HepG2 (cell line): ENCODE results near the gene DCP1B. TPM values are rescaled to one million over a fixed set of nuclear protein-coding genes. Genes with fewer than 3 reads are reported as not detected.

Experiments used
- ATAC-seq: fragments of 200-7000 bp; cut with Tn5 transposase; 3 replicates; pipeline ENCODE4 v1.9.1; 2020; ENCODE audit warnings: mild to moderate bottlenecking, moderate library complexity
- BruUV-seq: library from RNA; stranded (reverse); fragments of 400-500 nt; replicated peaks from 2 replicates; lab custom pipeline; 2021; lab: Mats Ljungman, UMichigan
- CTCF ChIA-PET: fragments of 300-600 bp; formaldehyde crosslinking; extraction: SDS; loops from one replicate; lab custom pipeline; 2021; ENCODE audit warnings: low total read pairs, inconsistent platforms, low intra/inter-chr PET ratio; lab: Yijun Ruan, JAX
- POLR2A ChIA-PET: fragments of 350-600 bp; sonication (Branson Sonifier 250); formaldehyde crosslinking; loops from one replicate; lab custom pipeline; 2020; ENCODE audit warnings: antibody characterized with exemption, inconsistent platforms; lab: Yijun Ruan, JAX
- DNase-seq: peaks from one replicate; pipeline ENCODE4 v3.0.0-alpha.2; 2015; ENCODE audit warnings: low spot score
- FAIRE-seq: peaks from 3 replicates; lab custom pipeline; 2011; peaks lifted over from hg19 to GRCh38; lab: Jason Lieb, UNC
- H2AFZ ChIP-seq: one replicate; pipeline ENCODE4 v1.6.1; 2011; ENCODE audit warnings: low read length, inconsistent platforms
- H3K27ac ChIP-seq: fragments of 300-600 bp; 3 replicates; pipeline ENCODE4 v1.8.0; 2011; ENCODE audit warnings: mixed run types, mild to moderate bottlenecking, mixed read lengths, low read length, inconsistent platforms; ENCODE audit not compliant: insufficient read depth; ENCODE audit errors: extremely low read length
- H3K27me3 ChIP-seq, 2 experiments: fragments of 200-600 bp in 1 of 2; 2 replicates in 1 of 2; 3 replicates in 1 of 2; pipeline versions ENCODE4 v1.6.0 to v1.8.0; 2011; ENCODE audit warnings: low read length in 2 of 2, mild to moderate bottlenecking in 2 of 2, moderate library complexity in 2 of 2, inconsistent platforms in 1 of 2; ENCODE audit not compliant: insufficient read depth in 2 of 2, control insufficient read depth in 1 of 2
- H3K36me3 ChIP-seq, 2 experiments: fragments of 200-600 bp in 1 of 2; replicated peaks in 1 of 2; 2 replicates in 1 of 2; 3 replicates in 1 of 2; pipeline versions ENCODE4 v1.5.1 to v1.8.0; 2011; ENCODE audit warnings: low read length in 2 of 2, inconsistent platforms in 1 of 2; ENCODE audit not compliant: insufficient read depth in 2 of 2, control insufficient read depth in 1 of 2
- H3K4me1 ChIP-seq: 2 replicates; pipeline ENCODE4 v1.5.1; 2012; ENCODE audit warnings: low read length, inconsistent platforms; ENCODE audit not compliant: insufficient read depth
- H3K4me2 ChIP-seq: 2 replicates; pipeline ENCODE4 v1.6.0; 2011; ENCODE audit warnings: low read depth, low read length, inconsistent platforms
- H3K4me3 ChIP-seq, 3 experiments: fragments of 200-600 bp in 1 of 3; sonication (generic), shearing (Covaris generic) in 1 of 3; replicated peaks in 1 of 3; 2 replicates each; pipeline ENCODE4 v1.5.1; 2011 to 2016; ENCODE audit warnings: low read length in 3 of 3, inconsistent platforms in 2 of 3, low read depth in 2 of 3, mild to moderate bottlenecking in 2 of 3, control low read depth in 1 of 3, mixed read lengths in 1 of 3; ENCODE audit not compliant: insufficient read depth in 1 of 3
- H3K79me2 ChIP-seq: one replicate; pipeline ENCODE4 v1.6.1; 2011; ENCODE audit warnings: low read length, inconsistent platforms; ENCODE audit not compliant: insufficient read depth
- H3K9ac ChIP-seq: 2 replicates; pipeline ENCODE4 v1.6.0; 2011; ENCODE audit warnings: mild to moderate bottlenecking, low read depth, low read length, inconsistent platforms; ENCODE audit not compliant: insufficient read depth
- H3K9me3 ChIP-seq: 2 replicates; pipeline ENCODE4 v1.5.1; 2012; ENCODE audit warnings: mild to moderate bottlenecking, low read length
- H4K20me1 ChIP-seq: 2 replicates; pipeline ENCODE4 v1.6.0; 2011; ENCODE audit warnings: inconsistent platforms, mild to moderate bottlenecking, low read length, moderate library complexity; ENCODE audit not compliant: insufficient read depth
- DBP ChIP-seq: sonication (generic); formaldehyde crosslinking; IDR thresholded peaks from 2 replicates; pipeline ENCODE4 v1.4.0; 2020; ENCODE audit warnings: missing genetic modification reagents; ENCODE audit errors: not compliant biosample characterization
- DNMT3B ChIP-seq: conservative IDR thresholded peaks from 2 replicates; pipeline ENCODE4 v1.6.1; 2016; ENCODE audit warnings: missing biosample characterization, control low read depth
- GABPA ChIP-seq, 2 experiments: IDR thresholded peaks; 2 replicates each; pipeline ENCODE4 v1.6.1; 2011 to 2016; ENCODE audit warnings: low read depth in 2 of 2, low read length in 1 of 2, missing biosample characterization in 1 of 2, missing genetic modification characterization in 1 of 2
- KDM3A ChIP-seq: IDR thresholded peaks from 2 replicates; pipeline ENCODE4 v1.6.1; 2018; ENCODE audit warnings: low read depth, missing compliant biosample characterization
- ONECUT2 ChIP-seq: sonication (generic); formaldehyde crosslinking; IDR thresholded peaks from 2 replicates; pipeline ENCODE4 v1.4.0; 2020; ENCODE audit warnings: missing genetic modification reagents
- PTBP1 ChIP-seq: fragments of 200-400 bp; formaldehyde crosslinking; IDR thresholded peaks from 2 replicates; pipeline ENCODE4 v1.6.1; 2018; ENCODE audit warnings: low read length, low read depth; ENCODE audit not compliant: poor library complexity, severe bottlenecking
- RNF2 ChIP-seq: fragments of 450-650 bp; conservative IDR thresholded peaks from 2 replicates; pipeline ENCODE4 v1.6.1; 2016; ENCODE audit warnings: low read depth
- SMYD3 ChIP-seq: sonication (generic); formaldehyde crosslinking; IDR thresholded peaks from 2 replicates; pipeline ENCODE4 v1.8.1; 2023; ENCODE audit warnings: mild to moderate bottlenecking, missing genetic modification reagents
- SRF ChIP-seq: IDR thresholded peaks from 2 replicates; pipeline ENCODE4 v1.6.1; 2011; ENCODE audit warnings: mild to moderate bottlenecking, low read depth, low read length, moderate library complexity
- SRSF4 ChIP-seq: fragments of 200-400 bp; formaldehyde crosslinking; IDR thresholded peaks from one replicate; pipeline ENCODE4 v1.6.1; 2018; ENCODE audit warnings: mild to moderate bottlenecking, low read depth, low read length, moderate library complexity; ENCODE audit not compliant: poor library complexity, severe bottlenecking
- YEATS2 ChIP-seq: sonication (generic); formaldehyde crosslinking; IDR thresholded peaks from 2 replicates; pipeline ENCODE4 v1.4.0; 2020; ENCODE audit warnings: missing genetic modification reagents, borderline replicate concordance
- ZC3H4 ChIP-seq: sonication (generic); formaldehyde crosslinking; IDR thresholded peaks from 2 replicates; pipeline ENCODE4 v1.4.0; 2020; ENCODE audit warnings: missing genetic modification reagents, borderline replicate concordance
- ZFP91 ChIP-seq: sonication (generic); formaldehyde crosslinking; IDR thresholded peaks from 2 replicates; pipeline ENCODE4 v1.9.0; 2022; ENCODE audit warnings: missing genetic modification reagents, mild to moderate bottlenecking, borderline replicate concordance
- ZMAT5 ChIP-seq: sonication (generic); formaldehyde crosslinking; IDR thresholded peaks from 2 replicates; pipeline ENCODE4 v1.5.0; 2020; ENCODE audit warnings: mild to moderate bottlenecking, low read depth, missing genetic modification reagents, borderline replicate concordance
- ZNF225 ChIP-seq: sonication (generic); formaldehyde crosslinking; IDR thresholded peaks from 2 replicates; pipeline ENCODE4 v1.4.0; 2020; ENCODE audit warnings: mild to moderate bottlenecking, missing genetic modification reagents
- ZNF34 ChIP-seq: sonication (generic); formaldehyde crosslinking; IDR thresholded peaks from 2 replicates; pipeline ENCODE4 v1.4.0; 2020; ENCODE audit warnings: mild to moderate bottlenecking, missing genetic modification reagents, borderline replicate concordance
- ZNF343 ChIP-seq: sonication (generic); formaldehyde crosslinking; IDR thresholded peaks from 2 replicates; pipeline ENCODE4 v1.4.0; 2020; ENCODE audit warnings: mild to moderate bottlenecking, missing genetic modification reagents
- ZNF569 ChIP-seq: sonication (generic); formaldehyde crosslinking; IDR thresholded peaks from 2 replicates; pipeline ENCODE4 v1.5.0; 2020; ENCODE audit warnings: mild to moderate bottlenecking, missing genetic modification reagents, moderate library complexity, borderline replicate concordance
- ZNF773 ChIP-seq: sonication (generic); formaldehyde crosslinking; IDR thresholded peaks from 2 replicates; pipeline ENCODE4 v1.4.0; 2020; ENCODE audit warnings: missing genetic modification reagents, borderline replicate concordance
- WGBS: methylation state at CpG from one replicate; pipeline ENCODE4 v1.1.6; 2017; ENCODE audit warnings: low lambda C conversion rate; 5-methylcytosine and 5-hydroxymethylcytosine counted together
- in situ Hi-C: cut with HindIII; loops from 2 replicates; pipeline ENCODE4 v1.10.0; 2017; ENCODE audit warnings: low pct_unique_long_range_greater_than_20kb; ENCODE audit not compliant: extremely low pct_ligation_motif_present
- intact Hi-C: fragments of 100-400 bp; cut with micrococcal nuclease; formaldehyde crosslinking; loops from one replicate; pipeline ENCODE4 v1.10.0; 2022; ENCODE audit not compliant: unreplicated experiment
- polyA plus RNA-seq, 8 experiments: library from polyadenylated mRNA; depleted of rRNA in 3 of 8; stranded (reverse) in 7 of 8; unstranded in 1 of 8; fragments of >200 nt; fragmentation: Illumina TruSeq in 4 of 8; extraction: Trizol in 4 of 8; gene quantifications; 2 replicates each; pipeline versions ENCODE4 v1.2.1 to v1.2.3, GENCODE V29; 2011 to 2016; ENCODE audit warnings: low read depth in 4 of 8, missing spikeins in 1 of 8, mixed read lengths in 1 of 8; ENCODE audit not compliant: insufficient read depth in 1 of 8
- total RNA-seq, 5 experiments: library from RNA; depleted of rRNA; stranded (reverse); fragments of >200 nt; fragmentation: Illumina TruSeq; extraction: Trizol; gene quantifications; 2 replicates each; pipeline ENCODE4 v1.2.3, GENCODE V29; 2016; ENCODE audit warnings: low read depth in 1 of 5

The DCP1B gene
- total and polyA plus RNA-seq, 2 of the 13 experiments (the other 11 are each of a cell fraction or from before 2014, with no cell fraction given), result 11.4 to 27.2 TPM

GRCh38 chr12:1935700-1936378 lies 68.4 kb downstream of the DCP1B start (continued):
- TF ChIP-seq ZNF773 (CRISPR knock-in tag), result no peak
- no peak for TF ChIP-seq KDM3A
- TF ChIP-seq SMYD3, result no peak
- TF ChIP-seq RNF2, result no peak
- no peak for TF ChIP-seq ZNF569 (CRISPR knock-in tag)
- TF ChIP-seq PTBP1, result no peak
- TF ChIP-seq DNMT3B (CRISPR knock-in tag), result no peak
- no peak for TF ChIP-seq DBP (CRISPR knock-in tag)
- no peak for TF ChIP-seq GABPA (IDR thresholded peaks at IDR 0.05; ENCODE audit: low read depth, low read length)
- no peak for TF ChIP-seq GABPA (CRISPR knock-in tag; IDR thresholded peaks at IDR 0.05; ENCODE audit: low read depth)
- TF ChIP-seq ZNF225 (CRISPR knock-in tag), result no peak
- TF ChIP-seq ZMAT5 (CRISPR knock-in tag), result no peak
- TF ChIP-seq YEATS2 (CRISPR knock-in tag), result no peak

- intact Hi-C loops, result no loop called here
- Histone ChIP-seq H3K27me3 (peaks cover 0 to 5% of the 10 kb centered on the region in 2 experiments; a peak in 2 of 5 replicates), H4K20me1 (no peaks in the 10 kb centered on the region), H3K4me1 (peaks cover 10% of the 10 kb centered on the region), H3K36me3 (peaks cover 4 to 12% of the 10 kb centered on the region in 2 experiments; a peak in 3 of 5 replicates), H3K27ac (no peak overlapping the region), H3K79me2 (no peaks in the 10 kb centered on the region), H2AFZ (no peak overlapping the region), H3K4me3 (no peak overlapping the region), H3K9ac (no peak overlapping the region), H3K4me2 (no peak overlapping the region), H3K9me3 (no peaks in the 10 kb centered on the region)
- ChIA-PET POLR2A (no interaction called here), CTCF (no interaction called here)
- no peak for DNase-seq
- WGBS, result 90% methylated on average over 10 of the region's 10 CpGs
- no TSS peak for BruUV-seq
- in situ Hi-C loops, result loop anchor here (5.0 kb wide), 2 partner anchors 143 to 288 kb away; no protein-coding TSS in a partner anchor
- no peak for ATAC-seq
- no peak for FAIRE-seq
- TF ChIP-seq ZNF343 (CRISPR knock-in tag) (no peak), ONECUT2 (CRISPR knock-in tag) (no peak), SRF (no peak), ZFP91 (CRISPR knock-in tag) (no peak), ZC3H4 (CRISPR knock-in tag) (no peak), SRSF4 (no peak), ZNF34 (no peak)
Observed at GRCh38 chr12:1935242-1935641, 69.0 kb downstream of the DCP1B start.
